Endometrial microvascular endothelial cells (primary cell): Measurements from ENCODE around the gene APEH. TPM values are rescaled to one million over a fixed set of nuclear protein-coding genes. Genes with fewer than 3 reads are reported as not detected.

Source experiments
- total RNA-seq: library from RNA; depleted of rRNA; stranded (reverse); fragments of >200 nt; gene quantifications from one replicate; pipeline ENCODE4 v1.2.3, GENCODE V29; 2015; ENCODE audit errors: inconsistent ontology term

The APEH gene
- total RNA-seq, 1 donor from 2014 or later = 106 TPM

Other genes with a start within 250 kb of the APEH start
- 6.3 TPM for gene NICN1, start 245.0 kb upstream of the APEH start, total RNA-seq
- gene DAG1, start 204.1 kb upstream of the APEH start, total RNA-seq = 107 TPM
- gene BSN, start 119.9 kb upstream of the APEH start, total RNA-seq = 0.09 TPM
- 1.1 TPM for gene MST1, start 15.1 kb downstream of the APEH start, total RNA-seq
- gene RNF123, start 15.2 kb downstream of the APEH start, total RNA-seq = 22.4 TPM
- gene AMIGO3, start 45.3 kb downstream of the APEH start, total RNA-seq = 2.4 TPM
- 48.2 TPM for gene GMPPB, start 49.6 kb downstream of the APEH start, total RNA-seq
- 38.7 TPM for gene IP6K1, start 112.2 kb downstream of the APEH start, total RNA-seq
- not detected for gene CDHR4, start 125.5 kb downstream of the APEH start, total RNA-seq
- 5.4 TPM for gene INKA1, start 128.9 kb downstream of the APEH start, total RNA-seq
- 31.0 TPM for gene UBA7, start 139.6 kb downstream of the APEH start, total RNA-seq
- gene TRAIP, start 182.2 kb downstream of the APEH start, total RNA-seq = 9.7 TPM
- gene CAMKV, start 195.6 kb downstream of the APEH start, total RNA-seq = not detected
- 0.19 TPM for gene MST1R, start 229.5 kb downstream of the APEH start, total RNA-seq